Activated CD8-positive, alpha-beta T cell treated with anti-CD3 and anti-CD28 coated beads, Interleukin-2, amount 10 ng/mL, durations not matched to agents 7 days and 5 days (primary cell): ENCODE measurements around the gene KLHL22. TPM values are rescaled to one million over a fixed set of nuclear protein-coding genes. Genes with fewer than 3 reads are reported as not detected.

Source experiments
- ATAC-seq: fragments of 150-1000 bp; cut with Tn5 transposase; one replicate; pipeline ENCODE4 v1.10.0; 2021; ENCODE audit warnings: moderate library complexity
- CTCF ChIA-PET: fragments of 350-600 bp; sonication (Branson Sonifier 250); formaldehyde crosslinking; loops from one replicate; lab custom pipeline; 2021; ENCODE audit warnings: antibody characterized with exemption; lab: Charles Lee
- POLR2A ChIA-PET: fragments of 350-600 bp; sonication (Branson Sonifier 250); formaldehyde crosslinking; loops from one replicate; lab custom pipeline; 2021; ENCODE audit warnings: antibody characterized with exemption; lab: Charles Lee
- DNase-seq: peaks from one replicate; pipeline ENCODE4 v3.0.0-alpha.2; 2020
- H3K27ac Mint-ChIP-seq: one replicate; pipeline ENCODE4 v1.8.0; 2021; ENCODE audit warnings: mild to moderate bottlenecking, mixed read lengths
- H3K27me3 Mint-ChIP-seq: one replicate; pipeline ENCODE4 v1.8.0; 2021; ENCODE audit warnings: low read depth, mixed read lengths
- H3K36me3 Mint-ChIP-seq: one replicate; pipeline ENCODE4 v1.8.0; 2021; ENCODE audit warnings: low read depth, mixed read lengths
- H3K4me1 Mint-ChIP-seq: one replicate; pipeline ENCODE4 v1.8.0; 2021; ENCODE audit warnings: low read depth, mixed read lengths
- H3K4me3 Mint-ChIP-seq: one replicate; pipeline ENCODE4 v1.8.0; 2021; ENCODE audit warnings: mild to moderate bottlenecking, mixed read lengths
- H3K9me3 Mint-ChIP-seq: one replicate; pipeline ENCODE4 v1.8.0; 2022; ENCODE audit warnings: mixed read lengths; ENCODE audit not compliant: insufficient read depth
- total RNA-seq, 2 experiments: library from RNA; stranded (reverse); gene quantifications; one replicate each; pipeline ENCODE4 v1.2.3, GENCODE V29; 2021

Gene KLHL22
- total RNA-seq, 2 experiments from 2014 or later: 29.2 to 30.1 TPM

- ChIA-PET CTCF (interaction anchor here (0.7 to 4.4 kb wide), 6 partner anchors 10 to 136 kb away, joined by 3 to 18 read pairs (median 7); no protein-coding TSS in a partner anchor), POLR2A (interaction anchor here (0.5 to 1.4 kb wide), 4 partner anchors 16 to 316 kb away, joined by 3 to 5 read pairs (median 4); no protein-coding TSS in a partner anchor)
- Mint-ChIP-seq H3K9me3 (no peaks in the 10 kb centered on the region), H3K4me3 (peak overlapping the region; percentile 76), H3K36me3 (no peaks in the 10 kb centered on the region), H3K4me1 (peaks cover 21% of the 10 kb centered on the region), H3K27ac (peak overlapping the region; percentile 66), H3K27me3 (peaks cover 53% of the 10 kb centered on the region)
- ATAC-seq (no peak), DNase-seq (no peak)
Measured at GRCh38 chr22:20428496-20429253, 66.9 kb downstream of the KLHL22 start.

GRCh38 chr22:20427945-20428417, 67.6 kb downstream of the KLHL22 start:
- no peak overlapping the region for H3K27ac Mint-ChIP-seq
- no peak overlapping the region for H3K4me3 Mint-ChIP-seq
- H3K27me3 Mint-ChIP-seq: peaks cover 52% of the 10 kb centered on the region
- POLR2A ChIA-PET: interaction anchor here (0.5 to 1.4 kb wide), 4 partner anchors 17 to 315 kb away, joined by 3 to 5 read pairs (median 4); no protein-coding TSS in a partner anchor
- H3K36me3 Mint-ChIP-seq: no peaks in the 10 kb centered on the region
- CTCF ChIA-PET: interaction anchor here (0.7 to 4.4 kb wide), 5 partner anchors 10 to 136 kb away, joined by 3 to 18 read pairs (median 9); partner anchors contain the start of gene ZNF74
- DNase-seq (no peak), ATAC-seq (no peak)
- no peaks in the 10 kb centered on the region for H3K9me3 Mint-ChIP-seq
- peaks cover 21% of the 10 kb centered on the region for H3K4me1 Mint-ChIP-seq

- H3K9me3 Mint-ChIP-seq: no peaks in the 10 kb centered on the region
- H3K36me3 Mint-ChIP-seq: no peaks in the 10 kb centered on the region
- DNase-seq: no peak
- ChIA-PET POLR2A (interaction anchor here (0.9 to 1.1 kb wide), 2 partner anchors 17 to 217 kb away, joined by 3 to 4 read pairs; no protein-coding TSS in a partner anchor), CTCF (interaction anchor here (0.7 to 4.4 kb wide), 4 partner anchors 9 to 137 kb away, joined by 3 to 18 read pairs (median 10); partner anchors contain the start of gene ZNF74)
- peaks cover 21% of the 10 kb centered on the region for H3K4me1 Mint-ChIP-seq
- peaks cover 47% of the 10 kb centered on the region for H3K27me3 Mint-ChIP-seq
- no peak overlapping the region for H3K4me3 Mint-ChIP-seq
- no peak overlapping the region for H3K27ac Mint-ChIP-seq
- ATAC-seq: no peak
Measured at GRCh38 chr22:20427104-20427944, 68.3 kb downstream of the KLHL22 start.

- CTCF ChIA-PET: interaction anchor here (4.4 kb wide), 1 partner anchor 8 kb away, joined by 18 read pairs; no protein-coding TSS in a partner anchor
Measured at GRCh38 chr22:20426259-20426615, 69.4 kb downstream of the KLHL22 start.

GRCh38 chr22:20425566-20426258, 69.9 kb downstream of the KLHL22 start:
- Mint-ChIP-seq H3K27ac (no peak overlapping the region), H3K36me3 (no peaks in the 10 kb centered on the region), H3K4me3 (no peak overlapping the region), H3K4me1 (peaks cover 12% of the 10 kb centered on the region), H3K27me3 (peaks cover 36% of the 10 kb centered on the region), H3K9me3 (no peaks in the 10 kb centered on the region)
- DNase-seq: no peak
- no peak for ATAC-seq
- CTCF ChIA-PET: no interaction called here
- POLR2A ChIA-PET: no interaction called here

More at GRCh38 chr22:20426259-20426615, 69.4 kb downstream of the KLHL22 start:
- DNase-seq: no peak
- Mint-ChIP-seq H3K4me1 (peaks cover 16% of the 10 kb centered on the region), H3K27me3 (peaks cover 39% of the 10 kb centered on the region), H3K9me3 (no peaks in the 10 kb centered on the region), H3K4me3 (no peak overlapping the region), H3K36me3 (no peaks in the 10 kb centered on the region), H3K27ac (no peak overlapping the region)
- POLR2A ChIA-PET: interaction anchor here (0.9 kb wide), 1 partner anchor 216 kb away, joined by 3 read pairs; no protein-coding TSS in a partner anchor
- no peak for ATAC-seq

- ATAC-seq (no peak), DNase-seq (no peak)
- peaks cover 31% of the 10 kb centered on the region for H3K27me3 Mint-ChIP-seq
- H3K27ac Mint-ChIP-seq: no peak overlapping the region
- H3K36me3 Mint-ChIP-seq: no peaks in the 10 kb centered on the region
- H3K9me3 Mint-ChIP-seq: no peaks in the 10 kb centered on the region
- CTCF ChIA-PET: no interaction called here
- H3K4me1 Mint-ChIP-seq: peaks cover 7% of the 10 kb centered on the region
- no peak overlapping the region for H3K4me3 Mint-ChIP-seq
- POLR2A ChIA-PET: no interaction called here
Measured at GRCh38 chr22:20424932-20425565, 70.5 kb downstream of the KLHL22 start.

- peaks cover 28% of the 10 kb centered on the region for H3K27me3 Mint-ChIP-seq
- no peaks in the 10 kb centered on the region for H3K9me3 Mint-ChIP-seq
- ATAC-seq (no peak), DNase-seq (no peak)
- no peak overlapping the region for H3K27ac Mint-ChIP-seq
- H3K4me1 Mint-ChIP-seq: peaks cover 7% of the 10 kb centered on the region
- no peak overlapping the region for H3K4me3 Mint-ChIP-seq
- ChIA-PET POLR2A (no interaction called here), CTCF (no interaction called here)
- no peaks in the 10 kb centered on the region for H3K36me3 Mint-ChIP-seq
Measured at GRCh38 chr22:20424568-20424931, 71.0 kb downstream of the KLHL22 start.

GRCh38 chr22:20423906-20424551, 71.6 kb downstream of the KLHL22 start:
- DNase-seq: no peak
- no peak overlapping the region for H3K4me3 Mint-ChIP-seq
- no peaks in the 10 kb centered on the region for H3K36me3 Mint-ChIP-seq
- ChIA-PET POLR2A (no interaction called here), CTCF (no interaction called here)
- ATAC-seq: no peak
- H3K27ac Mint-ChIP-seq: no peak overlapping the region
- H3K4me1 Mint-ChIP-seq: peaks cover 8% of the 10 kb centered on the region
- peaks cover 27% of the 10 kb centered on the region for H3K27me3 Mint-ChIP-seq
- no peaks in the 10 kb centered on the region for H3K9me3 Mint-ChIP-seq

- DNase-seq (no peak), ATAC-seq (no peak)
- Mint-ChIP-seq H3K4me1 (peaks cover 5% of the 10 kb centered on the region), H3K27me3 (peaks cover 21% of the 10 kb centered on the region), H3K9me3 (no peaks in the 10 kb centered on the region), H3K27ac (no peak overlapping the region), H3K36me3 (no peaks in the 10 kb centered on the region), H3K4me3 (no peak overlapping the region)
- POLR2A ChIA-PET: interaction anchor here (0.7 kb wide), 1 partner anchor 145 kb away, joined by 3 read pairs; no protein-coding TSS in a partner anchor
- CTCF ChIA-PET: no interaction called here
Measured at GRCh38 chr22:20423008-20423905, 72.3 kb downstream of the KLHL22 start.
